Measurements from ENCODE around the gene CA14. TPM values are rescaled to one million over a fixed set of nuclear protein-coding genes. Genes with fewer than 3 reads are reported as not detected.

CA14 gene
- total and polyA plus RNA-seq, 2 of the 4 experiments (the other 2 are of a cell fraction) = not detected

GRCh38 chr1:150226486-150226885 is 31.1 kb upstream of the CA14 start:
- no peak overlapping the region for H4K91ac ChIP-seq (ENCODE audit: insufficient read depth, low read depth, low read length)
- dilution Hi-C loops (cut with HindIII; ENCODE audit: low sequenced_read_pairs, unreplicated experiment) = no loop called here
- no peak overlapping the region for H2BK15ac ChIP-seq (ENCODE audit: low read depth, low read length)
- intact Hi-C loops (cut with micrococcal nuclease) = no loop called here
- no peak overlapping the region for H2BK20ac ChIP-seq (ENCODE audit: low read depth, low read length)
- H2AK5ac ChIP-seq (ENCODE audit: low read depth, low read length) = no peak overlapping the region
- POLR2A ChIA-PET (ENCODE audit: unreplicated experiment) = no interaction called here
- H3K4me3 ChIP-seq (ENCODE audit: insufficient read depth, low read depth, low read length) = no peak overlapping the region
- no peak overlapping the region for H4K5ac ChIP-seq (ENCODE audit: low read depth, low read length)
- no peaks in the 10 kb centered on the region for H3K9me3 ChIP-seq (ENCODE audit: control insufficient read depth, insufficient read depth, low read length)
- no peak overlapping the region for H3K4me2 ChIP-seq (ENCODE audit: low read depth, low read length)
- H4K20me1 ChIP-seq (ENCODE audit: insufficient read depth, low read length) = no peaks in the 10 kb centered on the region
- H3K27me3 ChIP-seq (ENCODE audit: control insufficient read depth, insufficient read depth, low read length) = no peaks in the 10 kb centered on the region
- H3K56ac ChIP-seq (ENCODE audit: extremely low read depth, insufficient read depth, low read length) = no peak overlapping the region
- DNase-seq (no peak), ATAC-seq (ENCODE audit: low read depth) (no peak)
- H2BK120ac ChIP-seq (ENCODE audit: low read depth, low read length) = no peak overlapping the region
- H3K14ac ChIP-seq (replicated peaks; ENCODE audit: low read depth, low read length) = no peak overlapping the region
- BruUV-seq (replicated peaks) = no TSS peak
- no peak overlapping the region for H3K4ac ChIP-seq (ENCODE audit: low read depth, low read length)
- 100% methylated on average over 1 of the region's 2 CpGs; no CpG with 5 or more reads in 1 of the 2 experiments for WGBS, 2 experiments (ENCODE audit: extremely low coverage in 2 of 2, insufficient read length in 1 of 2)
- H3K9me1 ChIP-seq (ENCODE audit: insufficient read depth, low read length) = no peaks in the 10 kb centered on the region
- H2AFZ ChIP-seq (replicated peaks; ENCODE audit: low read length, poor library complexity) = no peak overlapping the region
- H3K4me1 ChIP-seq (ENCODE audit: control insufficient read depth, insufficient read depth, low read length) = no peaks in the 10 kb centered on the region
- no peak for TF ChIP-seq CHD1 (IDR thresholded peaks at IDR 0.05; ENCODE audit: low read depth, low read length)
- TF ChIP-seq FOS (IDR thresholded peaks at IDR 0.05; ENCODE audit: low read depth, low read length) = no peak
- TF ChIP-seq CTCF (conservative IDR thresholded peaks at IDR 0.05; ENCODE audit: low read depth, low read length) = no peak
- no peak for TF ChIP-seq POLR2A (IDR thresholded peaks at IDR 0.05; ENCODE audit: low read depth, low read length)
- no peak for TF ChIP-seq RAD21 (IDR thresholded peaks at IDR 0.05; ENCODE audit: low read length)
- no peak for TF ChIP-seq RCOR1 (IDR thresholded peaks at IDR 0.05; ENCODE audit: insufficient replicate concordance, low read length)
- TF ChIP-seq SMC3 (IDR thresholded peaks at IDR 0.05; ENCODE audit: low read depth, low read length) = no peak
- TF ChIP-seq MXI1 (IDR thresholded peaks at IDR 0.05; ENCODE audit: borderline replicate concordance, low read depth, low read length) = no peak
- TF ChIP-seq, protein P1, sequence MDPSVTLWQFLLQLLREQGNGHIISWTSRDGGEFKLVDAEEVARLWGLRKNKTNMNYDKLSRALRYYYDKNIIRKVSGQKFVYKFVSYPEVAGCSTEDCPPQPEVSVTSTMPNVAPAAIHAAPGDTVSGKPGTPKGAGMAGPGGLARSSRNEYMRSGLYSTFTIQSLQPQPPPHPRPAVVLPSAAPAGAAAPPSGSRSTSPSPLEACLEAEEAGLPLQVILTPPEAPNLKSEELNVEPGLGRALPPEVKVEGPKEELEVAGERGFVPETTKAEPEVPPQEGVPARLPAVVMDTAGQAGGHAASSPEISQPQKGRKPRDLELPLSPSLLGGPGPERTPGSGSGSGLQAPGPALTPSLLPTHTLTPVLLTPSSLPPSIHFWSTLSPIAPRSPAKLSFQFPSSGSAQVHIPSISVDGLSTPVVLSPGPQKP (IDR thresholded peaks at IDR 0.05; ENCODE audit: borderline replicate concordance, low read depth, low read length) = no peak
- no peak for TF ChIP-seq MAZ (IDR thresholded peaks at IDR 0.05; ENCODE audit: borderline replicate concordance, low read depth, low read length)
- no peak for TF ChIP-seq RFX5 (IDR thresholded peaks at IDR 0.05; ENCODE audit: low read depth, low read length)
- no peak overlapping the region for H3K9ac ChIP-seq (ENCODE audit: low read depth, low read length)
- H2BK5ac ChIP-seq (ENCODE audit: low read depth, low read length, poor library complexity, severe bottlenecking) = no peak overlapping the region
- no peak overlapping the region for H3K27ac ChIP-seq (ENCODE audit: insufficient read depth, low read length)
- CTCF ChIA-PET = no interaction called here
- no peak overlapping the region for H3K18ac ChIP-seq (ENCODE audit: low read depth, low read length)
- H3K36me3 ChIP-seq (ENCODE audit: control insufficient read depth, insufficient read depth, low read length) = peaks cover 24% of the 10 kb centered on the region
- in situ Hi-C loops (cut with MboI; ENCODE audit: low sequenced_read_pairs) = no loop called here
- H3K79me1 ChIP-seq (ENCODE audit: low read depth in 1 of 2, low read length in 2 of 2) = peaks cover 9 to 21% of the 10 kb centered on the region in 2 experiments
- no peak overlapping the region for H2AK9ac ChIP-seq (replicated peaks; ENCODE audit: low read depth, low read length, poor library complexity)
- no peak overlapping the region for H3K23ac ChIP-seq (ENCODE audit: low read depth, low read length)
- H4K8ac ChIP-seq (ENCODE audit: low read depth in 2 of 2, low read length in 2 of 2) = no peak overlapping the region
